ENCODE measurements around the gene CCDC154. TPM values are rescaled to one million over a fixed set of nuclear protein-coding genes. Genes with fewer than 3 reads are reported as not detected.

CCDC154 gene
- total and polyA plus RNA-seq, 2 of the 4 experiments (the other 2 are of a cell fraction): 0.09 TPM; not detected in 1

GRCh38 chr16:1439058-1439698, 5.2 kb downstream of the CCDC154 start:
- 87% methylated on average over 14 of the region's 27 CpGs; no CpG with 5 or more reads in 1 of the 2 experiments for WGBS, 2 experiments (ENCODE audit: extremely low coverage in 2 of 2, insufficient read length in 1 of 2)
- Histone ChIP-seq H3K79me1 (ENCODE audit: low read depth in 1 of 2, low read length in 2 of 2) (no peaks in the 10 kb centered on the region), H2BK5ac (ENCODE audit: low read depth, low read length, poor library complexity, severe bottlenecking) (no peak overlapping the region), H3K4ac (ENCODE audit: low read depth, low read length) (no peak overlapping the region), H3K9me3 (ENCODE audit: control insufficient read depth, insufficient read depth, low read length) (no peaks in the 10 kb centered on the region), H2BK120ac (ENCODE audit: low read depth, low read length) (no peak overlapping the region), H4K20me1 (ENCODE audit: insufficient read depth, low read length) (no peaks in the 10 kb centered on the region), H4K91ac (ENCODE audit: insufficient read depth, low read depth, low read length) (no peak overlapping the region), H3K14ac (replicated peaks; ENCODE audit: low read depth, low read length) (no peak overlapping the region), H3K36me3 (ENCODE audit: control insufficient read depth, insufficient read depth, low read length) (no peaks in the 10 kb centered on the region), H2BK15ac (ENCODE audit: low read depth, low read length) (no peak overlapping the region), H3K18ac (ENCODE audit: low read depth, low read length) (no peak overlapping the region), H2AFZ (replicated peaks; ENCODE audit: low read length, poor library complexity) (no peak overlapping the region), H3K4me2 (ENCODE audit: low read depth, low read length) (no peak overlapping the region), H3K56ac (ENCODE audit: extremely low read depth, insufficient read depth, low read length) (no peak overlapping the region), H3K27me3 (ENCODE audit: control insufficient read depth, insufficient read depth, low read length) (no peaks in the 10 kb centered on the region; the same call in 1 of the 2 replicates), H3K9me1 (ENCODE audit: insufficient read depth, low read length) (no peaks in the 10 kb centered on the region), H4K8ac (ENCODE audit: low read depth in 2 of 2, low read length in 2 of 2) (no peak overlapping the region), H3K27ac (ENCODE audit: insufficient read depth, low read length) (no peak overlapping the region), H3K4me1 (ENCODE audit: control insufficient read depth, insufficient read depth, low read length) (no peaks in the 10 kb centered on the region), H3K9ac (ENCODE audit: low read depth, low read length) (no peak overlapping the region), H3K23ac (ENCODE audit: low read depth, low read length) (no peak overlapping the region), H2BK20ac (ENCODE audit: low read depth, low read length) (no peak overlapping the region), H2AK9ac (replicated peaks; ENCODE audit: low read depth, low read length, poor library complexity) (peak overlapping the region; percentile 78), H4K5ac (ENCODE audit: low read depth, low read length) (no peak overlapping the region), H2AK5ac (ENCODE audit: low read depth, low read length) (no peak overlapping the region), H3K4me3 (ENCODE audit: insufficient read depth, low read depth, low read length) (no peak overlapping the region)
- intact Hi-C loops (cut with micrococcal nuclease): no loop called here
- POLR2A ChIA-PET (ENCODE audit: unreplicated experiment): no interaction called here
- no peak for ATAC-seq (ENCODE audit: low read depth)
- CTCF ChIA-PET: no interaction called here
- BruUV-seq (replicated peaks): no TSS peak
- no peak for TF ChIP-seq USF2 (IDR thresholded peaks at IDR 0.05; ENCODE audit: low read depth, low read length)
- TF ChIP-seq RCOR1 (IDR thresholded peaks at IDR 0.05; ENCODE audit: insufficient replicate concordance, low read length): no peak
- no peak for TF ChIP-seq FOS (IDR thresholded peaks at IDR 0.05; ENCODE audit: low read depth, low read length)
- dilution Hi-C loops (cut with HindIII; ENCODE audit: low sequenced_read_pairs, unreplicated experiment): no loop called here
- DNase-seq: no peak
- in situ Hi-C loops (cut with MboI; ENCODE audit: low sequenced_read_pairs): no loop called here

Data from IMR-90 (cell line).